Esophagus muscularis mucosa (tissue), 4 donors: ENCODE data around the gene MRNIP.

Experiments
- CTCF ChIP-seq, 3 experiments: fragments of 200-600 bp in 2 of 3; fragments of 450-650 bp in 1 of 3; sonication (generic) in 2 of 3; IDR thresholded peaks; one replicate each; pipeline ENCODE4 v1.5.1; 2017 to 2019; ENCODE audit warnings: antibody characterized with exemption in 3 of 3, mild to moderate bottlenecking in 2 of 3, moderate library complexity in 1 of 3
- EP300 ChIP-seq: sonication (generic); formaldehyde crosslinking; IDR thresholded peaks from one replicate; pipeline ENCODE4 v1.6.1; 2017; ENCODE audit warnings: antibody characterized with exemption
- POLR2A ChIP-seq: fragments of 450-650 bp; IDR thresholded peaks from one replicate; pipeline ENCODE4 v1.6.1; 2017; ENCODE audit warnings: antibody characterized with exemption, moderate library complexity, mild to moderate bottlenecking, low read depth

DNA sequence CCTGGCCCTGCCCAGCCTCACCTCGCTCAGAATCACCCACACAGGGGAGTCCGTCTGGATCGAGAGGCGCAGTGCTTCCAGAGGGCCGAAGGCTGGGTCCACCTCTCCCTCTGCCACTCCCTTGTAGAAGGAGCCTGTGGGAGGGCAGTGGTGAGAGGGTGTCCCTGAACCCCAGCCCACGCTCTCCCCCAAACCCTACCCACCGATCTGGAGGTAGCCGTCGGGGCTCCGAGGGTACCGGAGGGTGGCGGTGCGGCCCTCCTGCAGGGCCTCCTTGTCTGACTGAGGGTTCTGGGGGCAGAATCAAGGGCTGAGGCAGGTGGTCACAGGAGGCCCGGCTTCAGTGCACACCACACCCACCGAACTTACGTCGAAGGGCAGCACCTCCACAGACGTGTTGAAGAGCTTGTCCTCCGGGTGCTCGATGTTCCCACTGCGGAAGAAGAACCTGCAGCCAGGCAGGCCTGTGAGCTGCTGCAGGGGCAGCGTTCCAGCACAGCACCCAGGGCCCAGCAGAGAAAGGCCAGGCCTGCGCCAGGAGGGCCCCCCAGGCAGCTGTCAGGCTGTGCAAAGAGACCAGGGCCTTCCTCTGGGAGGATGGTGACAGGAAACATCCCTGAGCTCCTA lies 60.4 kb downstream of the MRNIP start:
- TF ChIP-seq CTCF (IDR thresholded peaks at IDR 0.05) (no peak), POLR2A (no peak), EP300 (no peak)
